HEK293 (cell line): ENCODE results near the gene RNF10.
"Not testable (repeated sequence)": the region's sequence is repeated elsewhere in the genome, so short reads cannot be mapped to it uniquely, and the experiment has no call there.

Source experiments
- CTCF ChIA-PET: fragments of 350-600 bp; formaldehyde crosslinking; extraction: SDS; loops from one replicate; lab custom pipeline; 2021; ENCODE audit warnings: antibody characterized with exemption; lab: Yijun Ruan, JAX
- POLR2A ChIA-PET: fragments of 300-600 bp; formaldehyde crosslinking; extraction: SDS; loops from one replicate; lab custom pipeline; 2020; ENCODE audit warnings: antibody characterized with exemption, inconsistent platforms; lab: Yijun Ruan, JAX
- H3K27ac ChIP-seq: fragments of 200-500 bp; sonication (Bioruptor generic); 2 replicates; pipeline ENCODE4 v1.5.1; 2014; ENCODE audit warnings: low read depth, low read length, control low read depth, inconsistent platforms; ENCODE audit errors: extremely low read depth
- H3K36me3 ChIP-seq, 2 experiments: fragments of 200-500 bp in 1 of 2; sonication (Bioruptor generic) in 1 of 2; 1 replicate in 1 of 2; 2 replicates in 1 of 2; pipeline ENCODE4 v1.5.1; 2014 to 2017; ENCODE audit warnings: inconsistent platforms in 2 of 2, low read length in 2 of 2; ENCODE audit not compliant: control insufficient read depth in 2 of 2, insufficient read depth in 1 of 2
- H3K4me1 ChIP-seq: fragments of 200-500 bp; sonication (Bioruptor generic); 2 replicates; pipeline ENCODE4 v1.5.1; 2014; ENCODE audit warnings: mild to moderate bottlenecking, low read length, inconsistent platforms; ENCODE audit not compliant: control insufficient read depth, insufficient read depth
- H3K4me3 ChIP-seq: 2 replicates; pipeline ENCODE4 v1.5.1; 2011; ENCODE audit warnings: low read depth, mild to moderate bottlenecking, control low read depth, low read length, moderate library complexity
- H3K9me3 ChIP-seq: fragments of 200-500 bp; sonication (Bioruptor generic); 2 replicates; pipeline ENCODE4 v1.5.1; 2014; ENCODE audit warnings: low read depth, low read length, inconsistent platforms; ENCODE audit not compliant: control insufficient read depth, insufficient read depth
- CTCF ChIP-seq: fragments of 450-650 bp; formaldehyde crosslinking; IDR thresholded peaks from 2 replicates; pipeline ENCODE4 v1.5.1; 2016; ENCODE audit warnings: missing biosample characterization, missing genetic modification characterization
- KLF8 ChIP-seq: fragments of 450-650 bp; formaldehyde crosslinking; IDR thresholded peaks from 2 replicates; pipeline ENCODE4 v1.5.1; 2016; ENCODE audit warnings: missing biosample characterization, missing genetic modification characterization
- REPIN1 ChIP-seq: fragments of 450-650 bp; formaldehyde crosslinking; IDR thresholded peaks from 2 replicates; pipeline ENCODE4 v1.5.1; 2017; ENCODE audit warnings: missing biosample characterization, missing genetic modification characterization, low read depth
- TRIM28 ChIP-seq: IDR thresholded peaks from 2 replicates; pipeline ENCODE4 v1.6.1; 2011; ENCODE audit warnings: low read length, control low read depth, borderline replicate concordance
- YY1 ChIP-seq: fragments of 450-650 bp; formaldehyde crosslinking; IDR thresholded peaks from 2 replicates; pipeline ENCODE4 v1.5.1; 2018; ENCODE audit warnings: missing biosample characterization, missing genetic modification characterization
- ZBTB17 ChIP-seq: fragments of 450-650 bp; formaldehyde crosslinking; IDR thresholded peaks from 2 replicates; pipeline ENCODE4 v1.5.1; 2016; ENCODE audit warnings: missing biosample characterization, missing genetic modification characterization
- ZBTB7A ChIP-seq: fragments of 450-650 bp; formaldehyde crosslinking; IDR thresholded peaks from 2 replicates; pipeline ENCODE4 v1.5.1; 2016; ENCODE audit warnings: low read depth, missing biosample characterization, missing genetic modification characterization
- ZNF121 ChIP-seq: fragments of 450-650 bp; formaldehyde crosslinking; IDR thresholded peaks from 2 replicates; pipeline ENCODE4 v1.5.1; 2016; ENCODE audit warnings: missing biosample characterization, missing genetic modification characterization
- ZNF146 ChIP-seq: fragments of 450-650 bp; formaldehyde crosslinking; IDR thresholded peaks from 2 replicates; pipeline ENCODE4 v1.5.1; 2016; ENCODE audit warnings: missing biosample characterization, missing genetic modification characterization
- ZNF184 ChIP-seq: fragments of 450-650 bp; IDR thresholded peaks from 2 replicates; pipeline ENCODE4 v1.5.1; 2018; ENCODE audit warnings: missing biosample characterization, mild to moderate bottlenecking, missing genetic modification characterization
- ZNF280C ChIP-seq: fragments of 450-650 bp; formaldehyde crosslinking; IDR thresholded peaks from 2 replicates; pipeline ENCODE4 v1.5.1; 2016; ENCODE audit warnings: missing biosample characterization, missing genetic modification characterization
- ZNF366 ChIP-seq: fragments of 450-650 bp; formaldehyde crosslinking; conservative IDR thresholded peaks from 2 replicates; pipeline ENCODE4 v1.5.1; 2016; ENCODE audit warnings: missing biosample characterization, missing genetic modification characterization
- ZNF423 ChIP-seq: fragments of 450-650 bp; formaldehyde crosslinking; IDR thresholded peaks from 2 replicates; pipeline ENCODE4 v1.5.1; 2016; ENCODE audit warnings: missing biosample characterization, missing genetic modification characterization
- ZNF529 ChIP-seq: fragments of 450-650 bp; formaldehyde crosslinking; IDR thresholded peaks from 2 replicates; pipeline ENCODE4 v1.5.1; 2017; ENCODE audit warnings: missing genetic modification characterization, missing biosample characterization; ENCODE audit not compliant: insufficient replicate concordance
- ZNF558 ChIP-seq: fragments of 450-650 bp; formaldehyde crosslinking; IDR thresholded peaks from 2 replicates; pipeline ENCODE4 v1.5.1; 2016; ENCODE audit warnings: missing biosample characterization, missing genetic modification characterization
- ZNF621 ChIP-seq: fragments of 450-650 bp; formaldehyde crosslinking; IDR thresholded peaks from 2 replicates; pipeline ENCODE4 v1.5.1; 2017; ENCODE audit warnings: missing biosample characterization, missing genetic modification characterization
- ZNF624 ChIP-seq: fragments of 450-650 bp; formaldehyde crosslinking; IDR thresholded peaks from 2 replicates; pipeline ENCODE4 v1.5.1; 2017; ENCODE audit warnings: missing biosample characterization, missing genetic modification characterization
- ZSCAN16 ChIP-seq: fragments of 450-650 bp; formaldehyde crosslinking; IDR thresholded peaks from 2 replicates; pipeline ENCODE4 v1.5.1; 2016; ENCODE audit warnings: missing biosample characterization, missing genetic modification characterization
- ZXDB ChIP-seq: fragments of 450-650 bp; formaldehyde crosslinking; IDR thresholded peaks from 2 replicates; pipeline ENCODE4 v1.5.1; 2016; ENCODE audit warnings: missing biosample characterization, missing genetic modification characterization
- TF ChIP-seq, protein P1 (sequence below): fragments of 450-650 bp; formaldehyde crosslinking; IDR thresholded peaks from 2 replicates; pipeline ENCODE4 v1.5.1; 2016; ENCODE audit warnings: missing biosample characterization, missing genetic modification characterization
- TF ChIP-seq, protein P2 (sequence below): fragments of 450-650 bp; formaldehyde crosslinking; IDR thresholded peaks from 2 replicates; pipeline ENCODE4 v1.5.1; 2016; ENCODE audit warnings: missing biosample characterization, missing genetic modification characterization

RNF10 gene

GRCh38 chr12:120611534-120611933 lies 77.4 kb downstream of the RNF10 start:
- H3K4me3 ChIP-seq, H3K27ac ChIP-seq, H3K36me3 ChIP-seq, POLR2A ChIA-PET, H3K4me1 ChIP-seq, H3K9me3 ChIP-seq: not testable (repeated sequence)
- CTCF ChIA-PET, result interaction anchor here (0.7 to 0.9 kb wide), 2 partner anchors 9 to 100 kb away, joined by 3 read pairs; no protein-coding TSS in a partner anchor

DNA sequence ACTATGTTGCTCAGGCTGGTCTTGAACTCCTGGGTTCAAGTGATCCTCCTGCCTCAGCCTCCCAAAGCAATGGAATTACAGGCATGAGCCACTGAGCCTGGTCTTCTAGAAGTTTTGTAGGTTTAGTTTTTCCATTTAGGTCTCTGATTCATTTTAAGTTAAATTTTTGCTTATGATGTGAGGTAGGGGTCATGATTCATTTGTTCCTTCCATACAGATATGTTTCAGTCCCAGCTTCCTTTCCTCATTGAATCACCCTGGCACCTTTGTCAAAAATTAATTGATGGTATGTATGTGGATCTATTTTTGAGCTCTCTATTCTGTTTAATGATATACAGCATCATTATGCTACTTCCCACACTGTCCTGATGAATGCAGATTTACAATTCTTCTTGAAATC lies 80.7 kb downstream of the RNF10 start:
- POLR2A ChIA-PET, result no interaction called here
- Histone ChIP-seq H3K27ac (no peak overlapping the region), H3K36me3 (no peaks in the 10 kb centered on the region), H3K9me3 (no peaks in the 10 kb centered on the region), H3K4me3 (no peak overlapping the region), H3K4me1 (no peaks in the 10 kb centered on the region)
- CTCF ChIA-PET, result interaction anchor here (1.1 kb wide), 1 partner anchor 32 kb away, joined by 5 read pairs; no protein-coding TSS in a partner anchor
- TF ChIP-seq ZXDB (tag by site-specific recombination) (no peak), KLF8 (no peak), ZNF423 (tag by site-specific recombination) (no peak), ZNF184 (tag by site-specific recombination) (no peak), ZSCAN16 (tag by site-specific recombination) (no peak), ZNF280C (tag by site-specific recombination) (no peak), CTCF (tag by site-specific recombination) (no peak), ZNF624 (tag by site-specific recombination) (no peak), ZNF529 (tag by site-specific recombination) (no peak), ZNF366 (no peak), ZNF121 (no peak), TRIM28 (no peak), ZNF621 (tag by site-specific recombination) (no peak), ZNF558 (no peak), ZBTB7A (tag by site-specific recombination) (no peak), ZBTB17 (tag by site-specific recombination) (no peak), REPIN1 (tag by site-specific recombination) (no peak), YY1 (no peak)
- TF ChIP-seq, protein P1, sequence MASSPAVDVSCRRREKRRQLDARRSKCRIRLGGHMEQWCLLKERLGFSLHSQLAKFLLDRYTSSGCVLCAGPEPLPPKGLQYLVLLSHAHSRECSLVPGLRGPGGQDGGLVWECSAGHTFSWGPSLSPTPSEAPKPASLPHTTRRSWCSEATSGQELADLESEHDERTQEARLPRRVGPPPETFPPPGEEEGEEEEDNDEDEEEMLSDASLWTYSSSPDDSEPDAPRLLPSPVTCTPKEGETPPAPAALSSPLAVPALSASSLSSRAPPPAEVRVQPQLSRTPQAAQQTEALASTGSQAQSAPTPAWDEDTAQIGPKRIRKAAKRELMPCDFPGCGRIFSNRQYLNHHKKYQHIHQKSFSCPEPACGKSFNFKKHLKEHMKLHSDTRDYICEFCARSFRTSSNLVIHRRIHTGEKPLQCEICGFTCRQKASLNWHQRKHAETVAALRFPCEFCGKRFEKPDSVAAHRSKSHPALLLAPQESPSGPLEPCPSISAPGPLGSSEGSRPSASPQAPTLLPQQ (tag by site-specific recombination), result no peak

DNA sequence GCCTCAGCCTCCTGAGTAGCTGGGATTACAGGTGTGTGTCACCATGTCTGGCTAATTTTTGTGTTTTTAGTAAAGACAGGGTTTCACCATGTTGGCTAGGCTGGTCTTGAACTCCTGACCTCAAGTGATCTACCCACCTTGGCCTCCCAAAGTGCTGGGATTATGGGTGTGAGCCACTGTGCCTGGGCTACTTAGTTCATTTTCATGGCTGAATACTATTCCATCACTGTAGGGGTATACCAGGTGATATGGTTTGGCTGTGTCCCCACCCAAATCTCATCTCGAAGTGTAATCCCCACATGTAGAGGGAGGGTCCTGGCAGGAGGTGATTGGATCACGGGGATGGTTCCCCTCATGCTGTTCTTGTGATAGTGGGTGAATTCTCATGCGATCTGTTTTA lies 83.0 kb downstream of the RNF10 start:
- TF ChIP-seq ZNF146 (tag by site-specific recombination), result peak; percentile 95
- TF ChIP-seq, protein P2, sequence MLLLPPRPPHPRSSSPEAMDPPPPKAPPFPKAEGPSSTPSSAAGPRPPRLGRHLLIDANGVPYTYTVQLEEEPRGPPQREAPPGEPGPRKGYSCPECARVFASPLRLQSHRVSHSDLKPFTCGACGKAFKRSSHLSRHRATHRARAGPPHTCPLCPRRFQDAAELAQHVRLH (tag by site-specific recombination), result 0 out of 2 replicates have a peak, but pooled peaks have one; percentile 34
- POLR2A ChIA-PET, H3K4me1 ChIP-seq, H3K9me3 ChIP-seq, CTCF ChIA-PET, H3K4me3 ChIP-seq, H3K36me3 ChIP-seq, H3K27ac ChIP-seq: not testable (repeated sequence)

- H3K27ac ChIP-seq, CTCF ChIA-PET, H3K9me3 ChIP-seq, H3K4me3 ChIP-seq, H3K36me3 ChIP-seq, POLR2A ChIA-PET, H3K4me1 ChIP-seq: not testable (repeated sequence)
These were observed 83.6 kb downstream of the RNF10 start for GRCh38 chr12:120617767-120618166.
